Sigmoid colon (tissue), 7 donors: ENCODE measurements around the gene CAMK1D. TPM values are rescaled to one million over a fixed set of nuclear protein-coding genes. Genes with fewer than 3 reads are reported as not detected.
"Not testable (repeated sequence)": the region's sequence is repeated elsewhere in the genome, so short reads cannot be mapped to it uniquely, and the experiment has no call there.

Experiments
- DNase-seq: peaks from one replicate; pipeline ENCODE4 v3.0.0-alpha.2; 2019
- H3K27ac ChIP-seq, 4 donors: fragments of 200-600 bp; sonication (generic); one replicate each; pipeline ENCODE4 v1.5.1; 2016 to 2019; ENCODE audit warnings: mild to moderate bottlenecking in 1 of 4
- H3K27me3 ChIP-seq, 3 donors: fragments of 200-600 bp; sonication (generic); one replicate each; pipeline ENCODE4 v1.5.1; 2019; ENCODE audit warnings: mild to moderate bottlenecking in 1 of 3
- H3K36me3 ChIP-seq, 4 donors: fragments of 200-600 bp; sonication (generic); one replicate each; pipeline ENCODE4 v1.5.1; 2016 to 2019
- H3K4me1 ChIP-seq, 4 donors: fragments of 200-600 bp; sonication (generic); one replicate each; pipeline ENCODE4 v1.5.1; 2017 to 2019
- H3K4me3 ChIP-seq, 4 donors: fragments of 200-600 bp; sonication (generic); one replicate each; pipeline ENCODE4 v1.5.1; 2017 to 2019; ENCODE audit warnings: mild to moderate bottlenecking in 2 of 4, moderate library complexity in 1 of 4
- H3K9me3 ChIP-seq, 4 donors: fragments of 200-600 bp in 3 of 4; sonication (generic) in 3 of 4; one replicate each; pipeline versions ENCODE4 v1.5.1 to v1.6.1; 2013 to 2019
- EP300 ChIP-seq, 4 donors: sonication (generic); formaldehyde crosslinking; IDR thresholded peaks; one replicate each; pipeline ENCODE4 v1.6.1; 2017; ENCODE audit warnings: antibody characterized with exemption in 4 of 4
- POLR2A ChIP-seq, 2 donors: fragments of 450-650 bp; IDR thresholded peaks; one replicate each; pipeline ENCODE4 v1.6.1; 2016; ENCODE audit warnings: antibody characterized with exemption in 2 of 2, mild to moderate bottlenecking in 2 of 2, moderate library complexity in 2 of 2
- POLR2AphosphoS5 ChIP-seq, 4 donors: sonication (generic); formaldehyde crosslinking; IDR thresholded peaks; one replicate each; pipeline ENCODE4 v1.6.1; 2017; ENCODE audit warnings: antibody characterized with exemption in 4 of 4
- WGBS, 2 donors: extraction: QIAGEN DNeasy Blood & Tissue Kit; methylation state at CpG; one replicate each; pipeline ENCODE4 v1.1.7; 2013; 5-methylcytosine and 5-hydroxymethylcytosine counted together
- intact Hi-C: fragments of 100-400 bp; cut with DNase I; formaldehyde crosslinking; loops from one replicate; pipeline ENCODE4 v1.15.1; 2023
- polyA plus RNA-seq, 3 donors: library from polyadenylated mRNA; stranded (reverse); fragments of 200-250 nt; gene quantifications; one replicate each; pipeline ENCODE4 v1.2.3, GENCODE V29; 2013
- total RNA-seq, 4 donors: library from RNA; depleted of rRNA; stranded (reverse); fragments of >200 nt; gene quantifications; one replicate each; pipeline ENCODE4 v1.1.0, GENCODE V29; 2016
- TF ChIP-seq, protein P1 (sequence below), 4 experiments: fragments of 450-650 bp in 3 of 4; fragments of 200-600 bp in 1 of 4; IDR thresholded peaks; one replicate each; pipeline ENCODE4 v1.5.1; 2016 to 2019; ENCODE audit warnings: antibody characterized with exemption in 4 of 4, mild to moderate bottlenecking in 3 of 4, moderate library complexity in 2 of 4
- donor health status: healthy with polysubstance abuse.
- donor health status: Bipolar disorder and iron deficiency.
- donor health status: healthy.

CAMK1D gene
- total and polyA plus RNA-seq, 7 donors, result 7.2 to 11.5 (median 8.6) TPM

DNA sequence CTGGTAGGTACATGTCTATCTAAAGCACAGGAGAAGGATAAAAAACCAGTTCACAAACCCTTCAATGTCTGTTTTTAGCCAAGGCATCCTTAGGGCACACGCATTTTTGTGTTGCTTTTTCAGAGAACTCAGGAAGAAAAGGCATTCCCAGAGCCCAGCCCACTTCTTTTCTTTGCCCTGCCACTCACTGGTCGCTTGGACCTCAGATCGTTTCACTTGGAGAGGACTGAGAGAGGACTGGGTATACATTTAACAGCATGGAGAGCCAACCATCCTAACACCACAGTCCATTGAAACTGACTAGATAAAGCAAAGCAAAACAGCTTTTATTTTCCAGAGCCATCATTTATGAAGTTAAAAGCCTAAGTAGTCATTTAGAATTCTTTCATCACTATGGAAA lies 194.2 kb downstream of the CAMK1D start:
- Histone ChIP-seq H3K4me1 (peaks cover 0 to 19% (median 6%) of the 10 kb centered on the region in 4 donors), H3K27me3 (no peaks in the 10 kb centered on the region), H3K4me3 (no peak overlapping the region), H3K9me3 (no peaks in the 10 kb centered on the region), H3K36me3 (no peaks in the 10 kb centered on the region), H3K27ac (no peak overlapping the region)
- TF ChIP-seq POLR2AphosphoS5 (IDR thresholded peaks at IDR 0.05), result no peak
- TF ChIP-seq EP300 (IDR thresholded peaks at IDR 0.05), result no peak
- TF ChIP-seq, protein P1, sequence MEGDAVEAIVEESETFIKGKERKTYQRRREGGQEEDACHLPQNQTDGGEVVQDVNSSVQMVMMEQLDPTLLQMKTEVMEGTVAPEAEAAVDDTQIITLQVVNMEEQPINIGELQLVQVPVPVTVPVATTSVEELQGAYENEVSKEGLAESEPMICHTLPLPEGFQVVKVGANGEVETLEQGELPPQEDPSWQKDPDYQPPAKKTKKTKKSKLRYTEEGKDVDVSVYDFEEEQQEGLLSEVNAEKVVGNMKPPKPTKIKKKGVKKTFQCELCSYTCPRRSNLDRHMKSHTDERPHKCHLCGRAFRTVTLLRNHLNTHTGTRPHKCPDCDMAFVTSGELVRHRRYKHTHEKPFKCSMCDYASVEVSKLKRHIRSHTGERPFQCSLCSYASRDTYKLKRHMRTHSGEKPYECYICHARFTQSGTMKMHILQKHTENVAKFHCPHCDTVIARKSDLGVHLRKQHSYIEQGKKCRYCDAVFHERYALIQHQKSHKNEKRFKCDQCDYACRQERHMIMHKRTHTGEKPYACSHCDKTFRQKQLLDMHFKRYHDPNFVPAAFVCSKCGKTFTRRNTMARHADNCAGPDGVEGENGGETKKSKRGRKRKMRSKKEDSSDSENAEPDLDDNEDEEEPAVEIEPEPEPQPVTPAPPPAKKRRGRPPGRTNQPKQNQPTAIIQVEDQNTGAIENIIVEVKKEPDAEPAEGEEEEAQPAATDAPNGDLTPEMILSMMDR (IDR thresholded peaks at IDR 0.05), result no peak
- no peak for TF ChIP-seq POLR2A (IDR thresholded peaks at IDR 0.05)
- 91 to 94% methylated on average over 3 of the region's 3 CpGs for WGBS, 2 donors
- intact Hi-C loops, result no loop called here
- DNase-seq, result no peak

- DNase-seq, result not testable (repeated sequence)
These were observed 196.9 kb downstream of the CAMK1D start for GRCh38 chr10:12546160-12546802.

GRCh38 chr10:12547301-12547771 lies 198.0 kb downstream of the CAMK1D start:
- no peaks in the 10 kb centered on the region for H3K4me1 ChIP-seq
- H3K9me3 ChIP-seq, result no peaks in the 10 kb centered on the region
- no peak for DNase-seq
- intact Hi-C loops, result no loop called here
- WGBS, 2 donors, result 9 to 20% methylated on average over 6 of the region's 6 CpGs
- H3K27me3 ChIP-seq, result no peaks in the 10 kb centered on the region
- TF ChIP-seq EP300 (IDR thresholded peaks at IDR 0.05) (no peak), POLR2AphosphoS5 (IDR thresholded peaks at IDR 0.05) (no peak), POLR2A (IDR thresholded peaks at IDR 0.05) (no peak)
- TF ChIP-seq, protein P1 (IDR thresholded peaks at IDR 0.05), result no peak
- H3K4me3 ChIP-seq, result no peak overlapping the region
- no peak overlapping the region for H3K27ac ChIP-seq
- H3K36me3 ChIP-seq, result no peaks in the 10 kb centered on the region

More at GRCh38 chr10:12546160-12546802, 196.9 kb downstream of the CAMK1D start:
- H3K27ac ChIP-seq, H3K27me3 ChIP-seq, H3K4me1 ChIP-seq, intact Hi-C loops, H3K36me3 ChIP-seq, H3K4me3 ChIP-seq, H3K9me3 ChIP-seq: not testable (repeated sequence)
- 96% methylated on average over 10 of the region's 10 CpGs for WGBS, 2 donors

GRCh38 chr10:12549297-12549696 lies 199.9 kb downstream of the CAMK1D start:
- Histone ChIP-seq H3K4me3 (no peak overlapping the region), H3K36me3 (peaks cover 0 to 4% (median 0%) of the 10 kb centered on the region in 4 donors), H3K27me3 (no peaks in the 10 kb centered on the region), H3K4me1 (no peaks in the 10 kb centered on the region), H3K9me3 (no peaks in the 10 kb centered on the region), H3K27ac (no peak overlapping the region)
- DNase-seq, result no peak
- intact Hi-C loops, result no loop called here
- TF ChIP-seq POLR2A (IDR thresholded peaks at IDR 0.05) (no peak), POLR2AphosphoS5 (IDR thresholded peaks at IDR 0.05) (no peak), EP300 (IDR thresholded peaks at IDR 0.05) (no peak)
- TF ChIP-seq, protein P1 (IDR thresholded peaks at IDR 0.05), result no peak
- 77 to 83% methylated on average over 5 of the region's 5 CpGs for WGBS, 2 donors

DNA sequence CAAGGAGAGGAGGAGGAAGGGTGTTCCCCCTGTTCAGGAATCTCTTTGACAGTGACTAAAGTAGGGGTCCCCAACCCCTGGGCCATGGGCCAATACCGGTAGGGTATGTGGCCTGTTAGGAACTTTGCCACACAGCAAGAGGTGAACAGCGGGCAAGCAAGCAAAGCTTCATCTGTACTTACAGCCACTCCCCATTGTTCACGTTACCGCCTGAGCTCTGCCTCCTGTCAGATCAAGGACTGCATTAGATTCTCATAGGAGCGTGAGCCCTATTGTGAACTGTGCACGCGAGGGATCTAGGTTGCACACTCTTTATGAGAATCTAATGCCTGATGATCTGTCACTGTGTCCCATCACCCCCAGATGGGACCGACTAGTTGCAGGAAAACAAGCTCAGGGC lies 201.6 kb downstream of the CAMK1D start:
- Histone ChIP-seq H3K9me3 (no peaks in the 10 kb centered on the region), H3K27me3 (no peaks in the 10 kb centered on the region), H3K4me3 (no peak overlapping the region), H3K4me1 (peaks cover 0 to 6% (median 3%) of the 10 kb centered on the region in 4 donors), H3K27ac (no peak overlapping the region), H3K36me3 (peaks cover 0 to 4% (median 0%) of the 10 kb centered on the region in 4 donors)
- DNase-seq, result no peak
- 96 to 98% methylated on average over 8 of the region's 8 CpGs for WGBS, 2 donors
- no peak for TF ChIP-seq EP300 (IDR thresholded peaks at IDR 0.05)
- intact Hi-C loops, result no loop called here

DNA sequence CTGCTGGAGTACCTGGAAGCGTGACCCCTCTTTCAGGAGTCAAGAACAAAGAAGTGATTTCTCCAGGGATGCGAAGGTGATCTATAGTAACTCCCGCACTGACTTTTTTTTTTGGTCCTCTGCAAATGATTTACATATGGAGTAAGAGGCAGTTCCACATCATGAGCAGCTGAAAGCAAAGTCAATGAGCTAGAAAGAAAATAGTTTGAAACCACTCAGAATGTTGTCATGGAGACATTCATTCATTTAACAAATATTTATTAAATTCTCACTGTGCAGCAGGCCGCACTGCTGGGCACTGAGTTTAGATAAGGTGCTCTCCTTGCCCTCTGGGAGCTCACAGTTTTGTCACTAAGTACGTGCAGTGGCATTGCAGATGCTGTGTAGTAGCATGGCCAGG lies 206.7 kb downstream of the CAMK1D start:
- 76 to 88% methylated on average over 5 of the region's 5 CpGs for WGBS, 2 donors
- TF ChIP-seq EP300 (IDR thresholded peaks at IDR 0.05) (no peak), POLR2A (IDR thresholded peaks at IDR 0.05) (no peak)
- intact Hi-C loops, result no loop called here

More for the DNA sequence above, 206.7 kb downstream of the CAMK1D start:
- H3K27me3 ChIP-seq, result no peaks in the 10 kb centered on the region
- peaks cover 0 to 12% (median 3%) of the 10 kb centered on the region in 4 donors for H3K4me1 ChIP-seq
- H3K9me3 ChIP-seq, result no peaks in the 10 kb centered on the region
- H3K4me3 ChIP-seq, result no peak overlapping the region
- DNase-seq, result no peak
- H3K27ac ChIP-seq, result no peak overlapping the region
- H3K36me3 ChIP-seq, result peaks cover 0 to 4% (median 0%) of the 10 kb centered on the region in 4 donors
